Lung (tissue), 12 donors: ENCODE results near the gene AKIP1. TPM values are rescaled to one million over a fixed set of nuclear protein-coding genes. Genes with fewer than 3 reads are reported as not detected.

Source experiments
- ATAC-seq: fragments of 200-7000 bp; cut with Tn5 transposase; one replicate; pipeline ENCODE4 v1.9.1; 2020; ENCODE audit warnings: moderate number of reproducible peaks; ENCODE audit not compliant: insufficient read depth, low FRiP score
- DNase-seq, 3 donors: peaks; one replicate each; pipeline ENCODE4 v3.0.0-alpha.2; 2013 to 2017
- H3K27ac ChIP-seq, 2 donors: one replicate each; pipeline ENCODE4 v1.5.1; 2013; ENCODE audit warnings: mild to moderate bottlenecking in 2 of 2, moderate library complexity in 2 of 2, control low read depth in 1 of 2, inconsistent platforms in 1 of 2, low read depth in 1 of 2, low read length in 1 of 2
- H3K27me3 ChIP-seq, 3 donors: one replicate each; pipeline ENCODE4 v1.5.1; 2013; ENCODE audit warnings: low read length in 2 of 3; ENCODE audit not compliant: control insufficient read depth in 3 of 3, insufficient read depth in 3 of 3
- H3K36me3 ChIP-seq, 4 donors: one replicate each; pipeline ENCODE4 v1.5.1; 2013; ENCODE audit warnings: low read length in 4 of 4, mild to moderate bottlenecking in 1 of 4, moderate library complexity in 1 of 4; ENCODE audit not compliant: control insufficient read depth in 4 of 4, insufficient read depth in 4 of 4
- H3K4me1 ChIP-seq, 5 donors: one replicate each; pipeline ENCODE4 v1.5.1; 2013; ENCODE audit warnings: low read length in 5 of 5, mild to moderate bottlenecking in 2 of 5, moderate library complexity in 1 of 5; ENCODE audit not compliant: control insufficient read depth in 5 of 5, insufficient read depth in 5 of 5
- H3K4me3 ChIP-seq: one replicate; pipeline ENCODE4 v1.5.1; 2013; ENCODE audit warnings: mild to moderate bottlenecking, control low read depth, moderate library complexity
- H3K9ac ChIP-seq, 2 donors: one replicate each; pipeline ENCODE4 v1.5.1; 2013; ENCODE audit warnings: low read length in 2 of 2, control low read depth in 1 of 2; ENCODE audit not compliant: insufficient read depth in 1 of 2
- H3K9me3 ChIP-seq, 4 donors: one replicate each; pipeline ENCODE4 v1.5.1; 2013; ENCODE audit warnings: low read length in 3 of 4, mild to moderate bottlenecking in 1 of 4, moderate library complexity in 1 of 4; ENCODE audit not compliant: control insufficient read depth in 4 of 4, insufficient read depth in 3 of 4
- CTCF ChIP-seq: IDR thresholded peaks from 2 replicates; pipeline ENCODE4 v1.5.1; 2012; ENCODE audit warnings: mild to moderate bottlenecking; ENCODE audit errors: control extremely low read depth, extremely low read depth
- WGBS, 2 donors: extraction: QIAGEN DNeasy Blood & Tissue Kit; methylation state at CpG; one replicate each; pipeline ENCODE4 v1.1.7; 2013; 5-methylcytosine and 5-hydroxymethylcytosine counted together
- polyA plus RNA-seq, 2 donors: library from polyadenylated mRNA; stranded (reverse); fragments of 200-250 nt; gene quantifications; one replicate each; pipeline ENCODE4 v1.2.1, GENCODE V29; 2013
- total RNA-seq, 2 donors: library from RNA; depleted of rRNA in 1 of 2; stranded (reverse); fragments of >200 nt in 1 of 2; gene quantifications; one replicate each; pipeline ENCODE4 v1.2.1, GENCODE V29; 2014 to 2021
- donor health status: control.
- donor health status: control.
- donor health status: Bipolar disorder and iron deficiency.
- donor health status: healthy.
- donor health status: DM: yes; HTN: yes; CAD: no.

The AKIP1 gene
- total and polyA plus RNA-seq, 4 donors: 15.6 to 27.2 (median 18.1) TPM

DNA sequence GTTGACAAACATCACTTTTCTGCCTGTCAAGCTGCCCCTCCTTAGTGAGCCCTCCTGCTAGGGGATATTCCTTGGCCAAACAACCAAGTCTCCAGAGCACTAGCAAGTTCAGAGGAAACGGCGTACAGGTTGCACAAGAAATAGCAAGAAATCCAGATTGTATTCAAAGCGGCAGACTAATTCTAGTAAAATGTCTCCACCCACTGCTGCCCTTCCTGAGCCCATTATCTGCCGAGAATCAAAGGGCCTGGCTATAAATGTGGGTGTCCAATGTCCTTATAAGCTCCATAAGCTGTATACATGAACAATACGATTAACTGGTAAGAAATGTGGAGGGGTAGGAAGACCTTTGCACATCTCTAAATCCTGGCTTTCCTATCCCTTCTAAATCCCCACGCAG lies 44.0 kb upstream of the AKIP1 start:
- Histone ChIP-seq H3K9ac (no peak overlapping the region), H3K36me3 (no peaks in the 10 kb centered on the region), H3K4me3 (no peak overlapping the region), H3K9me3 (no peaks in the 10 kb centered on the region), H3K27ac (peak overlapping the region; percentile 64 to 73), H3K27me3 (peaks cover 0 to 2% (median 0%) of the 10 kb centered on the region in 3 donors), H3K4me1 (peaks cover 3 to 42% (median 8%) of the 10 kb centered on the region in 5 donors)
- 43 to 59% methylated on average over 6 of the region's 6 CpGs for WGBS, 2 donors
- no peak for TF ChIP-seq CTCF
- DNase-seq (no peak), ATAC-seq (no peak)

DNA sequence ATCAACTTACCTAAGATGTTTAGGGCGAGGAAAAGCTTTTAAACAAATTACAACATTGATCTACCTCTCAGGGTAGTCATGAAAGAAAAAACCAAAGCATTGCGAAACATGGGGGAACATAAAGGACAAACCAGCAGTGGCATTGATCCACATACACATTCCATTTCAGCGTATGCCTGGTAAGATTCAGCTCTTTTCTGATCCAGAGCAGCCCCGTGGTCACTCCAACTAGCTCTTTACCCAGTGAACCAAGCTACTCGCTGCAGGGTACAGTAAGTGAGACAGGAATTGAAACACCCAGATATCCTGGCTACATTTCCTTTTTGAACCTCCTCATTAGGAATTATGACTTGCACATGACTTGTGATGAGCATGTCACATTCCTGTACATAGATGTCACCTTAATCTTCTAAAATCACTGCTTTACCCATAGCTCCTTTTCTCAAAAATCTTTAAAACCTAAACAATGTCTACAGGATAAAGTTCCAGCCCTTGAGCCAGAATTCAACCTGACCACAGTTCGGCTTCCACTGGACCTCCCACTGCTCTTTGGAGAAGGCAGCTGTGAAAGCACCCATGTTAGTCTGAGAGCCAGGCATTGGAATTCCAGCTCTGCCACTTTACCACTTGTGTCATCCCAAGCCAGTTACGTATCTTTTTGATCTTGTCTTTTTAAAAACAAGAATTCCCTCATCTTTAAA lies 42.9 kb upstream of the AKIP1 start:
- WGBS, 2 donors: 58 to 63% methylated on average over 7 of the region's 7 CpGs
- no peak for TF ChIP-seq CTCF

GRCh38 chr11:8870411-8871170 lies 40.4 kb upstream of the AKIP1 start:
- WGBS, 2 donors: 1% methylated on average over 60 to 81 of the region's 81 CpGs
- H3K36me3 ChIP-seq: no peaks in the 10 kb centered on the region
- peak overlapping the region; percentile 68 for H3K4me3 ChIP-seq
- peak overlapping the region; percentile 85 to 91 for H3K27ac ChIP-seq
- H3K27me3 ChIP-seq: peaks cover 0 to 2% (median 0%) of the 10 kb centered on the region in 3 donors
- H3K9me3 ChIP-seq: no peaks in the 10 kb centered on the region
- H3K4me1 ChIP-seq: peaks cover 3 to 58% (median 9%) of the 10 kb centered on the region in 5 donors
- no peak for TF ChIP-seq CTCF
- peak overlapping the region; percentile 31 to 83 for H3K9ac ChIP-seq
- DNase-seq (peak; percentile 88 to 93 (median 90)), ATAC-seq (peak; percentile 82)

More for the DNA sequence above, 42.9 kb upstream of the AKIP1 start:
- H3K4me1 ChIP-seq: peaks cover 3 to 52% (median 8%) of the 10 kb centered on the region in 5 donors
- peak overlapping the region; percentile 12 to 56 for H3K27ac ChIP-seq
- peak in 2 of 3 donors; percentile 29 to 44 for DNase-seq
- no peaks in the 10 kb centered on the region for H3K9me3 ChIP-seq
- H3K9ac ChIP-seq: no peak overlapping the region
- no peak overlapping the region for H3K4me3 ChIP-seq
- no peaks in the 10 kb centered on the region for H3K36me3 ChIP-seq
- H3K27me3 ChIP-seq: peaks cover 0 to 2% (median 0%) of the 10 kb centered on the region in 3 donors
- no peak for ATAC-seq
